ENCODE measurements around the gene SKOR1. TPM values are rescaled to one million over a fixed set of nuclear protein-coding genes. Genes with fewer than 3 reads are reported as not detected.
A peak's percentile ranks its signal among the peaks of the same experiment; 100 is the strongest.

SKOR1 gene
- total and polyA plus RNA-seq, 2 of the 4 experiments (the other 2 are of a cell fraction) = 0.03 TPM; not detected in 1

- TF ChIP-seq BHLHE40 (IDR thresholded peaks at IDR 0.05; ENCODE audit: low read depth, low read length) = no peak
- no peak for TF ChIP-seq CTCF (conservative IDR thresholded peaks at IDR 0.05; ENCODE audit: low read depth, low read length)
- TF ChIP-seq MAFK (IDR thresholded peaks at IDR 0.05; ENCODE audit: low read depth, low read length) = no peak
- no peak for TF ChIP-seq MXI1 (IDR thresholded peaks at IDR 0.05; ENCODE audit: borderline replicate concordance, low read depth, low read length)
- no peak for TF ChIP-seq SMC3 (IDR thresholded peaks at IDR 0.05; ENCODE audit: low read depth, low read length)
- TF ChIP-seq RCOR1 (IDR thresholded peaks at IDR 0.05; ENCODE audit: insufficient replicate concordance, low read length) = no peak
- TF ChIP-seq RAD21 (IDR thresholded peaks at IDR 0.05; ENCODE audit: low read length) = no peak
- TF ChIP-seq CEBPB (IDR thresholded peaks at IDR 0.05; ENCODE audit: low read depth, low read length) = no peak
- TF ChIP-seq MAZ (IDR thresholded peaks at IDR 0.05; ENCODE audit: borderline replicate concordance, low read depth, low read length) = no peak
- no peak for TF ChIP-seq USF2 (IDR thresholded peaks at IDR 0.05; ENCODE audit: low read depth, low read length)
- no peak for TF ChIP-seq POLR2A (IDR thresholded peaks at IDR 0.05; ENCODE audit: low read depth, low read length)
- TF ChIP-seq CHD1 (IDR thresholded peaks at IDR 0.05; ENCODE audit: low read depth, low read length) = no peak
- TF ChIP-seq NFE2L2 (IDR thresholded peaks at IDR 0.05; ENCODE audit: low read depth, low read length) = no peak
- TF ChIP-seq FOS (IDR thresholded peaks at IDR 0.05; ENCODE audit: low read depth, low read length) = no peak
- TF ChIP-seq RFX5 (IDR thresholded peaks at IDR 0.05; ENCODE audit: low read depth, low read length) = no peak
- DNase-seq (peak; percentile 9), ATAC-seq (ENCODE audit: low read depth) (peak; percentile 44; the same call in 1 of the 2 replicates)
- Histone ChIP-seq H3K4me3 (ENCODE audit: insufficient read depth, low read depth, low read length) (no peak overlapping the region), H2BK20ac (ENCODE audit: low read depth, low read length) (no peak overlapping the region), H4K8ac (ENCODE audit: low read depth in 2 of 2, low read length in 2 of 2) (no peak overlapping the region), H4K5ac (ENCODE audit: low read depth, low read length) (no peak overlapping the region), H3K27ac (ENCODE audit: insufficient read depth, low read length) (no peak overlapping the region), H3K27me3 (ENCODE audit: control insufficient read depth, insufficient read depth, low read length) (no peaks in the 10 kb centered on the region), H3K4me2 (ENCODE audit: low read depth, low read length) (no peak overlapping the region), H2BK120ac (ENCODE audit: low read depth, low read length) (no peak overlapping the region), H3K4ac (ENCODE audit: low read depth, low read length) (no peak overlapping the region), H2AK9ac (replicated peaks; ENCODE audit: low read depth, low read length, poor library complexity) (no peak overlapping the region), H3K9me3 (ENCODE audit: control insufficient read depth, insufficient read depth, low read length) (no peaks in the 10 kb centered on the region), H3K14ac (replicated peaks; ENCODE audit: low read depth, low read length) (0 out of 2 replicates have a peak overlapping the region, but pooled peaks have one; percentile 29), H3K56ac (ENCODE audit: extremely low read depth, insufficient read depth, low read length) (no peak overlapping the region), H2AK5ac (ENCODE audit: low read depth, low read length) (no peak overlapping the region), H3K4me1 (ENCODE audit: control insufficient read depth, insufficient read depth, low read length) (peaks cover 2% of the 10 kb centered on the region; the same call in 1 of the 2 replicates), H3K23ac (ENCODE audit: low read depth, low read length) (no peak overlapping the region), H3K9me1 (ENCODE audit: insufficient read depth, low read length) (peaks cover 5% of the 10 kb centered on the region; the same call in 1 of the 2 replicates), H4K91ac (ENCODE audit: insufficient read depth, low read depth, low read length) (no peak overlapping the region), H3K9ac (ENCODE audit: low read depth, low read length) (no peak overlapping the region), H3K79me1 (ENCODE audit: low read depth in 1 of 2, low read length in 2 of 2) (no peaks in the 10 kb centered on the region), H2AFZ (replicated peaks; ENCODE audit: low read length, poor library complexity) (no peak overlapping the region), H3K18ac (ENCODE audit: low read depth, low read length) (no peak overlapping the region), H4K20me1 (ENCODE audit: insufficient read depth, low read length) (no peaks in the 10 kb centered on the region; the same call in 1 of the 2 replicates), H3K36me3 (ENCODE audit: control insufficient read depth, insufficient read depth, low read length) (no peaks in the 10 kb centered on the region), H2BK5ac (ENCODE audit: low read depth, low read length, poor library complexity, severe bottlenecking) (no peak overlapping the region), H2BK15ac (ENCODE audit: low read depth, low read length) (no peak overlapping the region)
- intact Hi-C loops (cut with micrococcal nuclease) (no loop called here), dilution Hi-C loops (cut with HindIII; ENCODE audit: low sequenced_read_pairs, unreplicated experiment) (no loop called here), in situ Hi-C loops (cut with MboI; ENCODE audit: low sequenced_read_pairs) (no loop called here)
- CTCF ChIA-PET = no interaction called here
- WGBS, 2 experiments (ENCODE audit: extremely low coverage in 2 of 2, insufficient read length in 1 of 2) = no CpG with 5 or more reads among the region's 3 CpGs
- POLR2A ChIA-PET (ENCODE audit: unreplicated experiment) = no interaction called here
- BruUV-seq (replicated peaks) = no TSS peak
Observed at GRCh38 chr15:67776600-67776999, 48.7 kb upstream of the SKOR1 start.
